Fibroblast of pulmonary artery (primary cell): Measurements from ENCODE around the gene SORD.

ENCODE experiments used
- DNase-seq: peaks from one replicate; pipeline ENCODE4 v3.0.0-alpha.2; 2010; ENCODE audit warnings: low read depth
- H3K4me3 ChIP-seq: replicated peaks from 2 replicates; pipeline ENCODE4 v1.5.1; 2011; ENCODE audit warnings: low read depth, mild to moderate bottlenecking, control low read depth, low read length, moderate library complexity
- CTCF ChIP-seq: IDR thresholded peaks from 2 replicates; pipeline ENCODE4 v1.5.1; 2011; ENCODE audit warnings: mild to moderate bottlenecking, control low read depth, low read length, inconsistent platforms; ENCODE audit errors: missing control alignments

SORD gene

GRCh38 chr15:45126535-45127158 is 103.7 kb downstream of the SORD start:
- peak; percentile 49 for DNase-seq
- H3K4me3 ChIP-seq: no peak overlapping the region
- TF ChIP-seq CTCF: peak; percentile 86
